ENCODE results near the gene STK32B. TPM values are rescaled to one million over a fixed set of nuclear protein-coding genes. Genes with fewer than 3 reads are reported as not detected.

Gene STK32B
- total RNA-seq, 2 donors from 2014 or later = not detected

DNA sequence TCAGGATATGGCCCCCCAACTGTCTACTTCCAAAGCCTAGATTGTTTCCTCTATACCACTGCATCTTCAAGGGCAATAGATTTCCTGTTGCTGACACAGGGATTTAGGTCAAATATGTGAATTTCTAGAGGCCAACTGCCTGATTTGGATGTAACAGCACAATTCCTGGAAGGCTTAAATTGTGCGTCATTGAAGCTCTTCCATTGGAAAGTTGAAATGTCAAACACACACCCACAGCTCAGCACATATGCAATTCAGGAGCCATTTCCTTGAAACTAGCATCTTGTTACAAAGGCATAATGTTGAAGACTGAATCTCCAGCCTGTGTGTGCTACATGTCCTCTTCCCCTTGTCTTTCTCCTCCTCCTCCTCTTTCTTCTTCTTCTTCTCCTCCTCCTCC is 158.6 kb downstream of the STK32B start:
- DNase-seq (ENCODE audit: low spot score) (no peak), ATAC-seq (no peak)
- H3K4me3 Mint-ChIP-seq = no peak overlapping the region
- H3K36me3 Mint-ChIP-seq = no peaks in the 10 kb centered on the region
- no peaks in the 10 kb centered on the region for H3K9me3 Mint-ChIP-seq
- H3K4me1 Mint-ChIP-seq (ENCODE audit: low read depth in 2 of 2) = no peaks in the 10 kb centered on the region
- H3K27me3 Mint-ChIP-seq = peaks cover 15 to 24% of the 10 kb centered on the region in 2 donors
- no peak overlapping the region for H3K27ac Mint-ChIP-seq

DNA sequence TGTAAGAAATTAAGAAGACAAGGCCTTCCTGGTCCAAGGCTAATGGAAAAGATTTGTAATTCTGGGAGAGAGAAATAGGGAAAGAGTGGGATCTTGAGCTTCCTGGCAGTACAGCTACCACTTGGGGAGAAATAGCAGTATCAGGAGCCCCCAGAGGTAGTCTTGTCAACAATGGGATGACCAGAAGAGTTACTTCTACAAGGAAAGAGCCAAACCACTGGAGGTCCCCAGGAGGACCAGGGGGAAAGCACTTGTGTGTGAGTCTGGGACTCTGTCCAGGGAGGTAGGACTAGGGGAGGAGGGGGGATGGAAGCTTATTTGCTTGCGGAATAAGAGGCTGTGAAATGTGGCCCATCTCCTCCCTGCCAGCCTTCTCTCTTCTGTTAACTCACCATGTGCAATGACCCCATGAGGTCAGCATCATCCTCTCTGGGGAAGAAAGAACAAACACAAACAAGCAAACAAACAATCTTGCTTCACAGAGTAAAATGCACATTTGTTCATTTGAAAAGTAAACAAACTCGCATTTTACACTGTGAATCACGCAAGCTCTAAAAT is 160.1 kb downstream of the STK32B start:
- Mint-ChIP-seq H3K27ac (no peak overlapping the region), H3K9me3 (no peaks in the 10 kb centered on the region), H3K4me3 (no peak overlapping the region), H3K4me1 (ENCODE audit: low read depth in 2 of 2) (no peaks in the 10 kb centered on the region), H3K36me3 (no peaks in the 10 kb centered on the region), H3K27me3 (peaks cover 16 to 24% of the 10 kb centered on the region in 2 donors)
- DNase-seq (ENCODE audit: low spot score) (no peak), ATAC-seq (no peak)

GRCh38 chr4:5212255-5213013 is 161.2 kb downstream of the STK32B start:
- no peaks in the 10 kb centered on the region for H3K36me3 Mint-ChIP-seq
- H3K4me1 Mint-ChIP-seq (ENCODE audit: low read depth in 2 of 2) = no peaks in the 10 kb centered on the region
- no peak overlapping the region for H3K27ac Mint-ChIP-seq
- H3K27me3 Mint-ChIP-seq = peaks cover 16 to 24% of the 10 kb centered on the region in 2 donors
- H3K4me3 Mint-ChIP-seq = no peak overlapping the region
- DNase-seq (ENCODE audit: low spot score) (no peak), ATAC-seq (no peak)
- H3K9me3 Mint-ChIP-seq = no peaks in the 10 kb centered on the region

- DNase-seq (ENCODE audit: low spot score) (no peak), ATAC-seq (no peak)
- Mint-ChIP-seq H3K9me3 (no peaks in the 10 kb centered on the region), H3K4me1 (ENCODE audit: low read depth in 2 of 2) (no peaks in the 10 kb centered on the region), H3K27me3 (peaks cover 16 to 24% of the 10 kb centered on the region in 2 donors), H3K27ac (no peak overlapping the region), H3K36me3 (no peaks in the 10 kb centered on the region), H3K4me3 (no peak overlapping the region)
Observed at GRCh38 chr4:5213087-5213595, 161.9 kb downstream of the STK32B start.

GRCh38 chr4:5215321-5215720 is 164.0 kb downstream of the STK32B start:
- H3K27ac Mint-ChIP-seq = no peak overlapping the region
- no peaks in the 10 kb centered on the region for H3K4me1 Mint-ChIP-seq (ENCODE audit: low read depth in 2 of 2)
- H3K36me3 Mint-ChIP-seq = no peaks in the 10 kb centered on the region
- H3K4me3 Mint-ChIP-seq = no peak overlapping the region
- ATAC-seq (no peak), DNase-seq (ENCODE audit: low spot score) (no peak)
- peaks cover 13 to 20% of the 10 kb centered on the region in 2 donors for H3K27me3 Mint-ChIP-seq
- H3K9me3 Mint-ChIP-seq = no peaks in the 10 kb centered on the region

GRCh38 chr4:5217421-5217820 is 166.1 kb downstream of the STK32B start:
- H3K27me3 Mint-ChIP-seq = peaks cover 15 to 17% of the 10 kb centered on the region in 2 donors
- DNase-seq (ENCODE audit: low spot score) (no peak), ATAC-seq (no peak)
- H3K27ac Mint-ChIP-seq = no peak overlapping the region
- peaks cover 7% of the 10 kb centered on the region for H3K36me3 Mint-ChIP-seq
- H3K4me3 Mint-ChIP-seq = no peak overlapping the region
- no peaks in the 10 kb centered on the region for H3K4me1 Mint-ChIP-seq (ENCODE audit: low read depth in 2 of 2)
- H3K9me3 Mint-ChIP-seq = peaks cover 9% of the 10 kb centered on the region

DNA sequence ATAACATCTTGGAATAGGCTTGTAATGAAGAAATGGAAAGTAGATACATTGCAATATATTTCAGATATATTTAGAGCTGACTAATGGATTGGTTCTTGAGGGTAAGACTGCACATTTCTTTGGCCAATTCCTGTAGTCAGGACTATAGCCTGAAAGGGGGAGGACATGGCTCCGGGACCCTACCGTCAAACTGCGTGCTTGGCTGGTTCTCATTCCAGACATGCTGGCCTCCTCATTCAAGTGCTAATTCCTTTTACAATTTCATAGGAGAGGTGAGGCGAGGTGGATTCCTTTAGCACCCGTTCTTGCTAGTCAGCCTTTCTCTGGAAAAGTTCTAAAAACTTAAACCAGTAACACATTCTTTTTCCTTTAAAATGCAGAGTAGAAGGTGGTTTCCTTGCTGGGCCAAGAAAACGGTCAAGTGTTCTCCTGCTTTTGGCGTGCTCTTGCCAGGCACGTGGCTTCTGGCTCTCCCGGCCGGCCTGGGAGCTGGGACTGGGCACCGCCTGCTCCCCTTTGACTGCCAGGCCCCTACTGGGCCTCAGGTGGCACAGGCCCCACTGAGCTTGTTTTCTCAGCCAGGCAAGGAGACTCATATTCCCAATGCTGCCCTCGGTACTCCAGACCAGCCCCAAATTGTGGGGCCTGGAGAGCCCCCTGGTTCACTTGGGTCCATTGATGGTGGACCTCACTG is 167.2 kb downstream of the STK32B start:
- ATAC-seq (no peak), DNase-seq (ENCODE audit: low spot score) (no peak)
- Mint-ChIP-seq H3K4me3 (no peak overlapping the region), H3K27ac (no peak overlapping the region), H3K27me3 (peaks cover 10 to 13% of the 10 kb centered on the region in 2 donors), H3K36me3 (peaks cover 7% of the 10 kb centered on the region), H3K4me1 (ENCODE audit: low read depth in 2 of 2) (no peaks in the 10 kb centered on the region), H3K9me3 (peaks cover 10% of the 10 kb centered on the region)

- Mint-ChIP-seq H3K36me3 (peaks cover 7% of the 10 kb centered on the region), H3K9me3 (peaks cover 10% of the 10 kb centered on the region), H3K27me3 (peaks cover 0 to 6% of the 10 kb centered on the region in 2 donors), H3K27ac (no peak overlapping the region), H3K4me3 (no peak overlapping the region), H3K4me1 (ENCODE audit: low read depth in 2 of 2) (no peaks in the 10 kb centered on the region)
- DNase-seq (ENCODE audit: low spot score) = no peak
- ATAC-seq = no peak
Observed at GRCh38 chr4:5220028-5220427, 168.7 kb downstream of the STK32B start.

- no peak for ATAC-seq
- peaks cover 0 to 3% of the 10 kb centered on the region in 2 donors for H3K27me3 Mint-ChIP-seq
- H3K27ac Mint-ChIP-seq = no peak overlapping the region
- DNase-seq (ENCODE audit: low spot score) = no peak
- peaks cover 10% of the 10 kb centered on the region for H3K9me3 Mint-ChIP-seq
- H3K36me3 Mint-ChIP-seq = peaks cover 7% of the 10 kb centered on the region
- H3K4me1 Mint-ChIP-seq (ENCODE audit: low read depth in 2 of 2) = no peaks in the 10 kb centered on the region
- no peak overlapping the region for H3K4me3 Mint-ChIP-seq
Observed at GRCh38 chr4:5222047-5222446, 170.8 kb downstream of the STK32B start.

GRCh38 chr4:5222951-5223350 is 171.7 kb downstream of the STK32B start:
- peaks cover 0 to 3% of the 10 kb centered on the region in 2 donors for H3K27me3 Mint-ChIP-seq
- H3K36me3 Mint-ChIP-seq = peaks cover 7% of the 10 kb centered on the region
- ATAC-seq = no peak
- H3K9me3 Mint-ChIP-seq = peaks cover 10% of the 10 kb centered on the region
- DNase-seq (ENCODE audit: low spot score) = no peak
- no peak overlapping the region for H3K4me3 Mint-ChIP-seq
- H3K4me1 Mint-ChIP-seq (ENCODE audit: low read depth in 2 of 2) = no peaks in the 10 kb centered on the region
- no peak overlapping the region for H3K27ac Mint-ChIP-seq

- Mint-ChIP-seq H3K9me3 (peaks cover 10% of the 10 kb centered on the region), H3K36me3 (peaks cover 7% of the 10 kb centered on the region), H3K4me1 (ENCODE audit: low read depth in 2 of 2) (no peaks in the 10 kb centered on the region), H3K4me3 (no peak overlapping the region), H3K27me3 (peaks cover 0 to 3% of the 10 kb centered on the region in 2 donors), H3K27ac (no peak overlapping the region)
- DNase-seq (ENCODE audit: low spot score) (no peak), ATAC-seq (no peak)
Observed at GRCh38 chr4:5224340-5224739, 173.1 kb downstream of the STK32B start.

DNA sequence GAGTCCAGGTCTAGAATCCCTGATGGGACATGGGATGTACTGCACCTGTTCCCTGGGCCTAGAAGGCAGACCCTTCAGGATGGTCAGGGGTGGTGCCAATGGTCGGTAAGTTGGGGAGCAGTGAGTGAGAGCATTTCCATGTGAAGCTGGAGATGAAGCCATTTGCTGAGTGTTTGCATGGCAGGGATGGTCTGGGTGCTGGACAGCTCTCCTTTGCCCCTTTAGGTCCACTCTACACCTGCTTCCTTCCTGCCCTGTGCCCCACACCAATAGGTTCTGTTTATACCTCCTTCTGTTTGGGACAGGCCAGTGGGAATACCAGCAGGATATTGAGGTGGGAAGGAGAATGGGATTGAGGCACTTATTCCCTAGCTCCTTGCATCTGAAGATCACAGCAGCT is 181.3 kb downstream of the STK32B start:
- DNase-seq (ENCODE audit: low spot score) (no peak), ATAC-seq (no peak)
- Mint-ChIP-seq H3K4me3 (no peak overlapping the region), H3K4me1 (ENCODE audit: low read depth in 2 of 2) (no peaks in the 10 kb centered on the region), H3K27me3 (peaks cover 7 to 19% of the 10 kb centered on the region in 2 donors), H3K9me3 (no peaks in the 10 kb centered on the region), H3K36me3 (no peaks in the 10 kb centered on the region), H3K27ac (no peak overlapping the region)

- DNase-seq (ENCODE audit: low spot score) (no peak), ATAC-seq (no peak)
- no peaks in the 10 kb centered on the region for H3K9me3 Mint-ChIP-seq
- no peaks in the 10 kb centered on the region for H3K36me3 Mint-ChIP-seq
- H3K27ac Mint-ChIP-seq = no peak overlapping the region
- no peaks in the 10 kb centered on the region for H3K4me1 Mint-ChIP-seq (ENCODE audit: low read depth in 2 of 2)
- no peak overlapping the region for H3K4me3 Mint-ChIP-seq
- peaks cover 3 to 11% of the 10 kb centered on the region in 2 donors for H3K27me3 Mint-ChIP-seq
Observed at GRCh38 chr4:5237086-5237660, 185.9 kb downstream of the STK32B start.

GRCh38 chr4:5238173-5238572 is 186.9 kb downstream of the STK32B start:
- no peak overlapping the region for H3K27ac Mint-ChIP-seq
- H3K9me3 Mint-ChIP-seq = no peaks in the 10 kb centered on the region
- ATAC-seq (no peak), DNase-seq (ENCODE audit: low spot score) (no peak)
- H3K27me3 Mint-ChIP-seq = peaks cover 3 to 6% of the 10 kb centered on the region in 2 donors
- no peaks in the 10 kb centered on the region for H3K36me3 Mint-ChIP-seq
- no peaks in the 10 kb centered on the region for H3K4me1 Mint-ChIP-seq (ENCODE audit: low read depth in 2 of 2)
- H3K4me3 Mint-ChIP-seq = no peak overlapping the region
